ENCODE measurements around the gene DIS3L2. TPM values are rescaled to one million over a fixed set of nuclear protein-coding genes. Genes with fewer than 3 reads are reported as not detected.

DIS3L2 gene
- total and polyA plus RNA-seq, 2 of the 8 experiments (the other 6 are each of a cell fraction or from before 2014, with no cell fraction given), result 11.5 to 21.6 TPM

DNA sequence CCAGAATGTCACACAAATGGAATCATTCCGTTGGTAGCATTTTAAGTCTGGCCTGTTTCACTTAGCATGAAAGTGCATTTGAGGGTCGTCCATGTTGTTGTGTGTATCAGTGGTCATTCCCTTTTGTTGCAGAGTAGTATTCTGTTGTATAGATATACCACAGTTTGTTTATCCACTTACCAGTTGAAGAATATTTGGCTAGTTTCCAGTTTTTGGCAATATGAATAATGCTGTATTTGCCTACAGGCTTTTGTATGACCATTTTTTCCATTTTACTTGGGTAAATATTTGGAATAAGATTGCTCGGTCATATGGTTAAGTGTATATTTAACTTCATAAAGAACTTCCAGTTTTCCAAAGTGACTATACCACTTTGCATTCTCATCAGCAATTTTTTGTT is 317.0 kb downstream of the DIS3L2 start:
- Histone ChIP-seq H4K20me1 (replicated peaks in 1 of 2; ENCODE audit: control insufficient read depth in 1 of 2, insufficient read depth in 2 of 2, low read length in 2 of 2) (peaks cover 0 to 1% of the 10 kb centered on the region in 2 experiments), H3K79me2 (ENCODE audit: control insufficient read depth in 1 of 2, insufficient read depth in 2 of 2, low read length in 2 of 2) (no peaks in the 10 kb centered on the region), H2BK5ac (ENCODE audit: low read depth, low read length) (no peak overlapping the region), H2BK20ac (ENCODE audit: low read length) (no peak overlapping the region), H4K91ac (replicated peaks; ENCODE audit: insufficient read length, low read length) (no peak overlapping the region), H2AFZ (ENCODE audit: low read length) (no peak overlapping the region), H3K56ac (replicated peaks; ENCODE audit: insufficient read length, low read depth, low read length) (no peak overlapping the region), H3K4me2 (ENCODE audit: insufficient read depth in 1 of 2, low read depth in 2 of 2, low read length in 2 of 2) (no peak overlapping the region), H2BK120ac (replicated peaks; ENCODE audit: low read depth, low read length) (no peak overlapping the region), H2BK15ac (ENCODE audit: low read length) (no peak overlapping the region), H3K36me3 (ENCODE audit: control insufficient read depth in 2 of 4, insufficient read depth in 4 of 4, low read length in 3 of 4) (no peaks in the 10 kb centered on the region), H3K23ac (ENCODE audit: insufficient read length) (no peak overlapping the region), H3K9me3 (ENCODE audit: insufficient read depth in 2 of 2, low read depth in 1 of 2, low read length in 1 of 2) (no peaks in the 10 kb centered on the region), H2AK5ac (ENCODE audit: low read depth, low read length) (no peak overlapping the region), H3K18ac (ENCODE audit: extremely low read depth, low read length) (no peak overlapping the region), H3K27ac (ENCODE audit: low read depth, low read length) (no peak overlapping the region), H3K23me2 (ENCODE audit: low read depth, low read length) (0 out of 2 replicates have a peak, but pooled peaks cover under 1% of the 10 kb centered on the region), H4K8ac (ENCODE audit: extremely low read depth, insufficient read depth, low read length) (no peak overlapping the region), H3K14ac (ENCODE audit: insufficient read length) (no peak overlapping the region), H3K4ac (replicated peaks; ENCODE audit: insufficient read length, low read depth, low read length) (no peak overlapping the region), H3K4me1 (replicated peaks in 1 of 4; ENCODE audit: control insufficient read depth in 3 of 4, insufficient read depth in 4 of 4, low read length in 3 of 4) (peaks cover 7 to 12% (median 11%) of the 10 kb centered on the region in 4 experiments; a peak in 6 of 7 replicates), H3K9ac (replicated peaks in 1 of 4; ENCODE audit: extremely low read depth in 1 of 4, low read depth in 3 of 4, low read length in 3 of 4) (no peak overlapping the region), H3K27me3 (replicated peaks in 1 of 4; ENCODE audit: control insufficient read depth in 3 of 4, extremely low read depth in 1 of 4, insufficient read depth in 3 of 4, low read length in 3 of 4) (no peaks in the 10 kb centered on the region), H3K79me1 (ENCODE audit: low read depth, low read length) (no peaks in the 10 kb centered on the region; the same call in 1 of the 2 replicates), H4K5ac (ENCODE audit: insufficient read length, low read depth, low read length) (no peak overlapping the region), H2BK12ac (ENCODE audit: low read depth, low read length) (no peak overlapping the region), H3K4me3 (ENCODE audit: extremely low read depth in 1 of 4, insufficient read depth in 2 of 4, low read depth in 3 of 4, low read length in 4 of 4) (no peak overlapping the region)
- DNase-seq (ENCODE audit: low read depth in 1 of 2, low spot score in 2 of 2), result no peak
- ChIA-PET CTCF (ENCODE audit: partially characterized antibody) (interaction anchor here (0.9 to 6.4 kb wide), 2 partner anchors 13 to 57 kb away, joined by 4 to 47 read pairs; no protein-coding TSS in a partner anchor), POLR2A (ENCODE audit: partially characterized antibody) (no interaction called here)
- WGBS, 2 experiments (ENCODE audit: extremely low coverage in 1 of 2, insufficient coverage in 1 of 2, insufficient read length in 1 of 2, insufficient replicate concordance in 2 of 2, low coverage in 1 of 2, low lambda C conversion rate in 2 of 2, missing lambda C conversion rate in 1 of 2), result 90% methylated on average over 3 of the region's 3 CpGs; no CpG with 5 or more reads in 1 of the 2 experiments
- no peak for FAIRE-seq
- TF ChIP-seq SP2 (IDR thresholded peaks at IDR 0.05; ENCODE audit: low read length) (no peak), RXRA (IDR thresholded peaks at IDR 0.05; ENCODE audit: insufficient read depth, low read depth, low read length) (no peak), ASH2L (IDR thresholded peaks at IDR 0.05; ENCODE audit: low read length) (no peak), MAX (IDR thresholded peaks at IDR 0.05) (no peak), RAD21 (IDR thresholded peaks at IDR 0.05 in 1 of 2, conservative IDR thresholded peaks at IDR 0.05 in 1 of 2; ENCODE audit: low read depth in 2 of 2, low read length in 2 of 2) (no peak), RBBP5 (IDR thresholded peaks at IDR 0.05; ENCODE audit: borderline replicate concordance, low read depth, low read length) (no peak)
- TF ChIP-seq, protein P1, sequence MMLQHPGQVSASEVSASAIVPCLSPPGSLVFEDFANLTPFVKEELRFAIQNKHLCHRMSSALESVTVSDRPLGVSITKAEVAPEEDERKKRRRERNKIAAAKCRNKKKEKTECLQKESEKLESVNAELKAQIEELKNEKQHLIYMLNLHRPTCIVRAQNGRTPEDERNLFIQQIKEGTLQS (IDR thresholded peaks at IDR 0.05; ENCODE audit: insufficient read depth, low read depth, low read length), result no peak

All from H1 (cell line).